ENCODE results near the gene PCDH15. TPM values are rescaled to one million over a fixed set of nuclear protein-coding genes. Genes with fewer than 3 reads are reported as not detected.
"Not testable (repeated sequence)": the region's sequence is repeated elsewhere in the genome, so short reads cannot be mapped to it uniquely, and the experiment has no call there.

Gene PCDH15
- total RNA-seq, 1 donor from 2014 or later: 26.3 TPM

- no peak for TF ChIP-seq CTCF (IDR thresholded peaks at IDR 0.05; ENCODE audit: unreplicated experiment)
- H3K4me1 Mint-ChIP-seq: peaks cover 14% of the 10 kb centered on the region
- H3K4me3 Mint-ChIP-seq: no peak overlapping the region
- H3K9me3 Mint-ChIP-seq: peaks cover 10% of the 10 kb centered on the region
- no peak overlapping the region for H3K27ac Mint-ChIP-seq
- no peak for DNase-seq (ENCODE audit: low spot score in 2 of 2, unreplicated experiment in 2 of 2)
- H3K36me3 Mint-ChIP-seq: peaks cover 5% of the 10 kb centered on the region
- no peaks in the 10 kb centered on the region for H3K27me3 Mint-ChIP-seq (ENCODE audit: low read depth)
Measured at GRCh38 chr10:53955091-53955490, 845.9 kb downstream of the PCDH15 start.

- peaks cover 14% of the 10 kb centered on the region for H3K4me1 Mint-ChIP-seq
- no peak for TF ChIP-seq CTCF (IDR thresholded peaks at IDR 0.05; ENCODE audit: unreplicated experiment)
- H3K4me3 Mint-ChIP-seq: no peak overlapping the region
- no peaks in the 10 kb centered on the region for H3K27me3 Mint-ChIP-seq (ENCODE audit: low read depth)
- H3K9me3 Mint-ChIP-seq: peaks cover 10% of the 10 kb centered on the region
- peaks cover 5% of the 10 kb centered on the region for H3K36me3 Mint-ChIP-seq
- DNase-seq (ENCODE audit: low spot score in 2 of 2, unreplicated experiment in 2 of 2): no peak
- no peak overlapping the region for H3K27ac Mint-ChIP-seq
Measured at GRCh38 chr10:53952698-53953630, 848.1 kb downstream of the PCDH15 start.

- no peaks in the 10 kb centered on the region for H3K4me1 Mint-ChIP-seq
- no peak overlapping the region for H3K4me3 Mint-ChIP-seq
- H3K36me3 Mint-ChIP-seq: peaks cover 2% of the 10 kb centered on the region
- TF ChIP-seq CTCF (IDR thresholded peaks at IDR 0.05; ENCODE audit: unreplicated experiment): no peak
- DNase-seq (ENCODE audit: low spot score in 2 of 2, unreplicated experiment in 2 of 2): no peak
- H3K9me3 Mint-ChIP-seq: peaks cover 7% of the 10 kb centered on the region
- no peaks in the 10 kb centered on the region for H3K27me3 Mint-ChIP-seq (ENCODE audit: low read depth)
- no peak overlapping the region for H3K27ac Mint-ChIP-seq
Measured at GRCh38 chr10:53939654-53940053, 861.4 kb downstream of the PCDH15 start.

- Mint-ChIP-seq H3K27me3 (ENCODE audit: low read depth) (no peaks in the 10 kb centered on the region), H3K9me3 (peaks cover 28% of the 10 kb centered on the region), H3K4me3 (no peak overlapping the region), H3K4me1 (no peaks in the 10 kb centered on the region), H3K27ac (no peak overlapping the region), H3K36me3 (peaks cover 10% of the 10 kb centered on the region)
- TF ChIP-seq CTCF (IDR thresholded peaks at IDR 0.05; ENCODE audit: unreplicated experiment): no peak
- DNase-seq (ENCODE audit: low spot score in 2 of 2, unreplicated experiment in 2 of 2): no peak
Measured at GRCh38 chr10:53930648-53931047, 870.4 kb downstream of the PCDH15 start.

GRCh38 chr10:53924051-53924700 lies 876.9 kb downstream of the PCDH15 start:
- not testable (repeated sequence) for H3K4me3 Mint-ChIP-seq; DNase-seq (ENCODE audit: low spot score in 2 of 2, unreplicated experiment in 2 of 2); H3K27me3 Mint-ChIP-seq (ENCODE audit: low read depth); H3K4me1 Mint-ChIP-seq; H3K36me3 Mint-ChIP-seq; H3K27ac Mint-ChIP-seq
- H3K9me3 Mint-ChIP-seq: peaks cover 16% of the 10 kb centered on the region

GRCh38 chr10:53918755-53919154 lies 882.3 kb downstream of the PCDH15 start:
- Mint-ChIP-seq H3K36me3 (peaks cover 2% of the 10 kb centered on the region), H3K27me3 (ENCODE audit: low read depth) (no peaks in the 10 kb centered on the region), H3K27ac (no peak overlapping the region), H3K4me1 (no peaks in the 10 kb centered on the region), H3K4me3 (no peak overlapping the region), H3K9me3 (peaks cover 7% of the 10 kb centered on the region)
- DNase-seq (ENCODE audit: low spot score in 2 of 2, unreplicated experiment in 2 of 2): no peak
- no peak for TF ChIP-seq CTCF (IDR thresholded peaks at IDR 0.05; ENCODE audit: unreplicated experiment)
